Thyroid gland (tissue), 4 donors: Measurements from ENCODE around the gene SIGLEC10.

Source experiments
- POLR2A ChIP-seq, 2 donors: fragments of 450-650 bp; IDR thresholded peaks; one replicate each; pipeline ENCODE4 v1.6.1; 2017; ENCODE audit warnings: antibody characterized with exemption in 2 of 2, mild to moderate bottlenecking in 2 of 2, moderate library complexity in 1 of 2
- TF ChIP-seq, protein P1 (sequence below), 6 experiments: fragments of 200-600 bp in 3 of 6; fragments of 450-650 bp in 3 of 6; sonication (generic) in 3 of 6; IDR thresholded peaks; one replicate each; pipeline ENCODE4 v1.5.1; 2016 to 2019; ENCODE audit warnings: antibody characterized with exemption in 6 of 6, mild to moderate bottlenecking in 2 of 6, inconsistent platforms in 1 of 6, moderate library complexity in 1 of 6

DNA sequence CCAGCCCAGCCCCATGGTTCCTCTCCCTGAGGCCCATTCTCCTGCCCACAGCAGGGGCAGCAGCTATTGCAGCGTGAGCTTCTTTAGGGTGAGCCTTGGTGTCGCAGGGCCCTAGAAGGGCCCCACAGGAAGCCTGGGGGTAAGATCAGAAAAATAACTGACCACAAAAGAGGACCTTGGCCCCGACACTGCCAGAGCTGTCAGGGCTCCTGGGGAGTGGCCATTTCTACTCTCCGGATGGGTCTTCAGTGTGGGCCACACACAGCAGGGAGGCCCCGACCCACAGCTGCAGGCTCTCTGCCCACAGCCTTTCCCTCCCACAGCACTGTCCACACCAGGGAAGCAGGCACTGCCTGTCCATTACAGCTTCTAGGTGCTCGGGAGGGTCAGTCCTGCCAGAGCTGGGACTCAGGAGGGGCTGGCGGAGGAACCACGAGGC is 44.3 kb upstream of the SIGLEC10 start:
- TF ChIP-seq, protein P1, sequence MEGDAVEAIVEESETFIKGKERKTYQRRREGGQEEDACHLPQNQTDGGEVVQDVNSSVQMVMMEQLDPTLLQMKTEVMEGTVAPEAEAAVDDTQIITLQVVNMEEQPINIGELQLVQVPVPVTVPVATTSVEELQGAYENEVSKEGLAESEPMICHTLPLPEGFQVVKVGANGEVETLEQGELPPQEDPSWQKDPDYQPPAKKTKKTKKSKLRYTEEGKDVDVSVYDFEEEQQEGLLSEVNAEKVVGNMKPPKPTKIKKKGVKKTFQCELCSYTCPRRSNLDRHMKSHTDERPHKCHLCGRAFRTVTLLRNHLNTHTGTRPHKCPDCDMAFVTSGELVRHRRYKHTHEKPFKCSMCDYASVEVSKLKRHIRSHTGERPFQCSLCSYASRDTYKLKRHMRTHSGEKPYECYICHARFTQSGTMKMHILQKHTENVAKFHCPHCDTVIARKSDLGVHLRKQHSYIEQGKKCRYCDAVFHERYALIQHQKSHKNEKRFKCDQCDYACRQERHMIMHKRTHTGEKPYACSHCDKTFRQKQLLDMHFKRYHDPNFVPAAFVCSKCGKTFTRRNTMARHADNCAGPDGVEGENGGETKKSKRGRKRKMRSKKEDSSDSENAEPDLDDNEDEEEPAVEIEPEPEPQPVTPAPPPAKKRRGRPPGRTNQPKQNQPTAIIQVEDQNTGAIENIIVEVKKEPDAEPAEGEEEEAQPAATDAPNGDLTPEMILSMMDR (IDR thresholded peaks at IDR 0.05), result no peak
- no peak for TF ChIP-seq POLR2A (IDR thresholded peaks at IDR 0.05)
